ENCODE measurements around the gene RAD51B.

- TF ChIP-seq POLR2AphosphoS5 (IDR thresholded peaks at IDR 0.05) = no peak
- no peak for TF ChIP-seq POLR2A (IDR thresholded peaks at IDR 0.05)
Measured at GRCh38 chr14:67778792-67779191, 40.8 kb upstream of the RAD51B start.

Data from upper lobe of left lung (tissue), 4 donors.